HG03025 (cell line): Measurements from ENCODE around the gene KMT2A.
"Not testable (repeated sequence)": the region's sequence is repeated elsewhere in the genome, so short reads cannot be mapped to it uniquely, and the experiment has no call there.

ENCODE experiments used
- ATAC-seq: cut with Tn5 transposase; IDR thresholded peaks from one replicate; pipeline ENCODE4 v1.9.1; 2021; ENCODE audit warnings: mild to moderate bottlenecking, moderate library complexity; ENCODE audit not compliant: unreplicated experiment, low FRiP score

KMT2A gene

GRCh38 chr11:118434553-118435289 is 1.6 kb upstream of the KMT2A start:
- ATAC-seq, result no peak

DNA sequence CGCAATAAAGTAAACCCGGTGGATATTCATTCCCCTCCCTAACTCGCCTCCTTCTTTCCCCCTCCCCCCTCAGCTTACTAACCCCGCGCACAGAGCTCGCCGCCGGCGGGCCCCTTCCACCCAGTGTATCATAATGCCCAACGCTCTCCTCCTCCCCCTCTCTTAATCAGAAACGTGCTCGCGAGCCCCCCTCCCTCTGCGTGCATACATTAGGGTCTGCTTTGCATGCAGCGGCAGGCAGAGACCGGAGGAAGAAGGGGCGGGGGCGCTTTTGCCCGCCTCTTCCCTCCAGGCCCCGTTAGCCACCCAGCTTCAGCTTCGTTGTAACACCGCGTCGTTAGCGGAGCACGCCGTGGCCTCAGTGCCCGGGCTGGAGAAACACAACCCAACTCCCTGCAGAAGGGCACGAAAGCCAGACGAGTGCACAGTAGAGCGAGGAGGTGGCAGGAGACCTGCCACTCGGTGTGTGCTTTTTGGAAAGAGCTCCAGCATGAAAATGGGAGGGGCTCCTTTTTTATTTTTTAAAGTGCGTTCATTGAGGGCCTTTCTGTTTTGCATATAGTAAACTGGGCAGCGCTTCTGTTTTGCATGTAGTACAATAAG is 901 bp upstream of the KMT2A start:
- ATAC-seq, result peak; percentile 30

GRCh38 chr11:118436639-118437207 is 431 bp downstream of the KMT2A start:
- ATAC-seq, result peak; percentile 22

DNA sequence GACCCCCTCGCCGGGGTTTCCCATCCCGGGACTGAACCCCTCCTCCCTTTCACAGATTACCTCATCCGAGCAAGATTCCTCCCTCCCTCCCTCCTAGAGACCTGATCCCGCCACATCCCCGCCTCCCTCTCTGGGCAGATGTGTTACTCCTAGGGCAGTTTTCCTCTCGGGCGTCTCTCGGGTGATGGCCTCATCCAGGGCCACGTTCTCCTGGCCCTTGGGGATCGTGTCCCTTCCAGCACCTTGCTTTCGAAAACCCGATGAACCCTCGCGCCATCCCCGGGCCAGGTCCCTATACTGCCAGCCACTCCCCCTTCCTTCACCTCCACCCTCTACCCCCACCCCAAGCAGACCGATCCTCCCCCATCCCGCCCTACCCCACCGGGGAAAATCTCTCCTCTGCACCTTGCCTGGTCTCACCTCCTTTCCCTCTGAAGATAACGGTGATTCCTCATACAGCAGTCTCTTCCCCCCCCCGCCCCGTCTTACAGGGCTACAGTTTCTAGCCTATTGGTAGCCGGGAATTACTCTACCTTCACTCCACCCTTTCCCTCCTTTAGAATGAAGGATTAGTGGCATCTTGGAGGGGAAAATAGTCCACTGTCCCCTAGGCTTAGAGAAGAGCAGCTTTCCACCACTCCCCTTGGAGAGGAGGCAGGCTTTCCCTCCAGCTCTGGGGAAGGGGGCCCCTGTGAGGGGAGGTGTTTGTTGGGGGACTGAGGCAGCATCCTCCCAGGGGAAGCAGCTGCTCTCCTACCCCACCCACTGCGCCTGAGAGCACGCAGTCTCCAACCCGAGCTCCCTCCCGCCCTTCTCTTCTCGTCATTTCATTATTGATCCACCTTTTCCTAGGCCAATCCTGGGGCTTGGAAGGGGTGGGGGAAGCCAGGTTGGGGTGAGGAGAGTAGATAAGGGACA is 1.2 kb downstream of the KMT2A start:
- ATAC-seq, result no peak

- no peak for ATAC-seq
Observed at GRCh38 chr11:118438314-118438931, 2.1 kb downstream of the KMT2A start.

GRCh38 chr11:118439646-118440045 is 3.4 kb downstream of the KMT2A start:
- no peak for ATAC-seq

- ATAC-seq, result no peak
Observed at GRCh38 chr11:118441770-118442275, 5.5 kb downstream of the KMT2A start.

GRCh38 chr11:118442301-118442700 is 6.0 kb downstream of the KMT2A start:
- no peak for ATAC-seq

- ATAC-seq, result no peak
Observed at GRCh38 chr11:118442908-118443589, 6.8 kb downstream of the KMT2A start.

- no peak for ATAC-seq
Observed at GRCh38 chr11:118443590-118444218, 7.4 kb downstream of the KMT2A start.

DNA sequence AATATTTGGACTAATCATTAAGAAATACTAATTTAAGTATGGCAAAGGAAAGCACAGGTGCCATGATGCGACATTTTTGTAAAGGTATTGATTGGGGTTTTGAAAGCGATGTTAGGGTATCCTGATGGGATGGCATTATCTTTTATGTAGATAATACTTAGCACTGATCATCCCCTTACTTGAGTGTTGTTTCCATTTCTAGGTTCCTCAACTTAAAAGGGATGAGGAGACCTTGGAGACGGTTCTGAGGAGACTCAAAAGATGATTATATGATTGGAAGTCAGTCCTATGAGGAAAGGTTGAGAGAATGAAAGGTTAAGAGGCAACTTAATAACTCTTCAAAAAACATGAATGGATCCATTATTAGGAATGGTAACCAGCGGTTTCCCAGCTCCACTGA is 11.1 kb downstream of the KMT2A start:
- no peak for ATAC-seq

DNA sequence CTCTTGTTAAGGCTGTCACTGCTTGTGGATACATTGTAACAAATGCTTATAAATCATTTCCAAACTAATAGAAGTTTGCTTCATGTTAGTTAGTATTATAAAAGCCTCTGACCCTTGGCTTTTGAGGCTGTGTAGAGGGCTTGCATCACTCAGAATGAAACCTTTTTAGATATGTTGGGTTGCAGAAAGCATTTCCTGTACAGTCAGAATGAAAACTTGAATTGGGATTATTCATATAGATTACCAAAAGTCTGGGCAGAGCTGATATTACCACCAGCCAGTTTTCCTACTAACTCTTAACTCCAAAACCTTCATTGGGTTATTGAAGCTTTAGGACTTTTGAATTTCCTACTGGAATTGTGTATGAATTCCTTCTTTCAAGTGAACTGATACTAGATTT is 12.0 kb downstream of the KMT2A start:
- no peak for ATAC-seq

GRCh38 chr11:118449316-118449918 is 13.1 kb downstream of the KMT2A start:
- ATAC-seq, result no peak

GRCh38 chr11:118450451-118450850 is 14.2 kb downstream of the KMT2A start:
- no peak for ATAC-seq

DNA sequence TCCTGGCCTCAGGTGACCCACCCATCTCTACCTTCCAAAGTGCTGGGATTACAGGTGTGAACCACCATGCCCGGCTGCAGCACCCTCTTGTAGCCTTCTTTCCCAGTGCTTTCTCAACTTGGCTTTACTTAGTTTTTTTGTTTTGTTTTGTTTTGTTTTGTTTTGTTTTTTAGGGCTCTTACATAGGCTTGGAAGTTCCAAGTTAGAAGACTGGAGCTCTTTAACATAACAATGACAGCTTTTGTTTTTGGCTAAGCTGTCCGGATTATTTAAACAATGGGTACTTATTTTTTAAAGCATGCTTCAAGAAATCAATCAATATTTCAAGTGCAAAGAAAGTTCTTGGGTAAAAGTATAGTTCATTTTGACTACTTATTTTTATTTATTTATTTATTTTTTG is 25.9 kb downstream of the KMT2A start:
- ATAC-seq, result no peak

DNA sequence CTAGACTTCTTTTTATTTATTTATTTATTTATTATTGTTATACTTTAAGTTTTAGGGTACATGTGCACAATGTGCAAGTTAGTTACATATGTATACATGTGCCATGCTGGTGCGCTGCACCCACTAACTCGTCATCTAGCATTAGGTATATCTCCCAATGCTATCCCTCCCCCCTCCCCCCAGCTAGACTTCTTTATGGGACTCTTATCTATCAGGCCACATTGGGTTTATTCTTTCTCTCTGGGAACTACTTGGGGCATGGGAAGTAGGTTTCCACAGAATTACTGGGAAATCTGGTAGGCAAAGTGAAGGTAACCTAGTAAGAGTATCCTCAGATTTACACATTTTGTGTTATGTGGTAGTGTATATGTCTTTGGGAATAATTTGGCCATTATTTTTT is 32.7 kb downstream of the KMT2A start:
- not testable (repeated sequence) for ATAC-seq

- no peak for ATAC-seq
Observed at GRCh38 chr11:118471030-118471429, 34.7 kb downstream of the KMT2A start.

- ATAC-seq, result no peak
Observed at GRCh38 chr11:118473537-118473936, 37.2 kb downstream of the KMT2A start.

GRCh38 chr11:118476676-118477075 is 40.4 kb downstream of the KMT2A start:
- no peak for ATAC-seq
